Stimulated activated CD4-positive, alpha-beta T cell treated with anti-CD3 and anti-CD28 coated beads, Interleukin-12 subunit alpha, Interleukin-12 subunit beta, amount 100 ng/mL, for 48 hours (primary cell): ENCODE results near the gene COPG2.
"Not testable (repeated sequence)": the region's sequence is repeated elsewhere in the genome, so short reads cannot be mapped to it uniquely, and the experiment has no call there.

Experiments
- DNase-seq, 3 donors: peaks; one replicate each; pipeline ENCODE4 v3.0.0-alpha.2; 2020; ENCODE audit warnings: low read depth in 2 of 3, low spot score in 1 of 3

Gene COPG2

GRCh38 chr7:130654850-130655249, 13.7 kb downstream of the COPG2 start:
- DNase-seq: no peak

GRCh38 chr7:130650611-130651120, 17.9 kb downstream of the COPG2 start:
- no peak for DNase-seq

GRCh38 chr7:130649004-130649790, 19.4 kb downstream of the COPG2 start:
- peak in 1 of 3 donors; percentile 31 for DNase-seq

- no peak for DNase-seq
Measured at GRCh38 chr7:130648580-130648979, 20.0 kb downstream of the COPG2 start.

- no peak for DNase-seq
Measured at GRCh38 chr7:130642383-130642782, 26.2 kb downstream of the COPG2 start.

- no peak for DNase-seq
Measured at GRCh38 chr7:130641497-130641896, 27.1 kb downstream of the COPG2 start.

- no peak for DNase-seq
Measured at GRCh38 chr7:130641040-130641439, 27.5 kb downstream of the COPG2 start.

- no peak for DNase-seq
Measured at GRCh38 chr7:130639388-130639787, 29.2 kb downstream of the COPG2 start.

GRCh38 chr7:130632111-130632510, 36.4 kb downstream of the COPG2 start:
- no peak for DNase-seq

GRCh38 chr7:130628901-130629300, 39.6 kb downstream of the COPG2 start:
- no peak for DNase-seq

GRCh38 chr7:130627775-130628174, 40.8 kb downstream of the COPG2 start:
- DNase-seq: no peak

- no peak for DNase-seq
Measured at GRCh38 chr7:130622866-130623265, 45.7 kb downstream of the COPG2 start.

GRCh38 chr7:130615583-130615982, 53.0 kb downstream of the COPG2 start:
- DNase-seq: no peak

- no peak for DNase-seq
Measured at GRCh38 chr7:130614449-130614848, 54.1 kb downstream of the COPG2 start.

GRCh38 chr7:130611218-130611617, 57.3 kb downstream of the COPG2 start:
- no peak for DNase-seq

GRCh38 chr7:130607066-130607465, 61.5 kb downstream of the COPG2 start:
- DNase-seq: not testable (repeated sequence)

GRCh38 chr7:130606161-130606560, 62.4 kb downstream of the COPG2 start:
- DNase-seq: no peak

GRCh38 chr7:130598056-130598455, 70.5 kb downstream of the COPG2 start:
- DNase-seq: no peak

- DNase-seq: no peak
Measured at GRCh38 chr7:130595986-130596385, 72.6 kb downstream of the COPG2 start.

- no peak for DNase-seq
Measured at GRCh38 chr7:130593033-130593432, 75.5 kb downstream of the COPG2 start.

GRCh38 chr7:130591464-130591863, 77.1 kb downstream of the COPG2 start:
- DNase-seq: not testable (repeated sequence)

GRCh38 chr7:130585932-130586331, 82.6 kb downstream of the COPG2 start:
- DNase-seq: not testable (repeated sequence)

- not testable (repeated sequence) for DNase-seq
Measured at GRCh38 chr7:130575110-130575509, 93.4 kb downstream of the COPG2 start.
